GM12864 (cell line): ENCODE measurements around the gene CADM1.

Experiments
- DNase-seq: peaks from one replicate; pipeline ENCODE4 v3.0.0-alpha.2; 2011; ENCODE audit warnings: low read depth
- H3K4me3 ChIP-seq: 2 replicates; pipeline ENCODE4 v1.5.1; 2011; ENCODE audit warnings: mild to moderate bottlenecking, low read depth, low read length, control low read depth
- CTCF ChIP-seq: IDR thresholded peaks from 2 replicates; pipeline ENCODE4 v1.5.1; 2011; ENCODE audit warnings: low read depth, mild to moderate bottlenecking, moderate library complexity, low read length, control low read depth, inconsistent platforms; ENCODE audit errors: missing control alignments

Gene CADM1

GRCh38 chr11:115132436-115133228 lies 371.6 kb downstream of the CADM1 start:
- no peak for DNase-seq

GRCh38 chr11:115129473-115130289 lies 374.5 kb downstream of the CADM1 start:
- DNase-seq, result no peak
- TF ChIP-seq CTCF, result no peak
- no peak overlapping the region for H3K4me3 ChIP-seq

More at GRCh38 chr11:115132436-115133228, 371.6 kb downstream of the CADM1 start:
- TF ChIP-seq CTCF, result peak; percentile 76
- H3K4me3 ChIP-seq, result no peak overlapping the region

- no peak overlapping the region for H3K4me3 ChIP-seq
- no peak for TF ChIP-seq CTCF
Measured at GRCh38 chr11:115128226-115128625, 376.0 kb downstream of the CADM1 start.

GRCh38 chr11:115127790-115128189 lies 376.4 kb downstream of the CADM1 start:
- TF ChIP-seq CTCF, result no peak

More at GRCh38 chr11:115128226-115128625, 376.0 kb downstream of the CADM1 start:
- no peak for DNase-seq

GRCh38 chr11:115126515-115127208 lies 377.6 kb downstream of the CADM1 start:
- no peak for TF ChIP-seq CTCF
- DNase-seq, result peak; percentile 46
- no peak overlapping the region for H3K4me3 ChIP-seq

More at GRCh38 chr11:115127790-115128189, 376.4 kb downstream of the CADM1 start:
- H3K4me3 ChIP-seq, result no peak overlapping the region
- DNase-seq, result no peak

- TF ChIP-seq CTCF, result no peak
- DNase-seq, result no peak
- H3K4me3 ChIP-seq, result no peak overlapping the region
Measured at GRCh38 chr11:115126092-115126491, 378.1 kb downstream of the CADM1 start.
